Inferior parietal cortex (tissue), 1 donor: ENCODE results near the gene NHLH1.

Experiments used
- DNase-seq: peaks from one replicate; pipeline ENCODE4 v3.0.0-alpha.2; 2016; ENCODE audit errors: extremely low spot score

The NHLH1 gene

GRCh38 chr1:160366731-160367515, at the start of gene NHLH1:
TSS of gene NHLH1 (plus strand) at chr1:160367071. CDS start at chr1:160370732, 3,661 bp downstream.
- DNase-seq: no peak

- no peak for DNase-seq
Measured at GRCh38 chr1:160322831-160323230, 44.0 kb upstream of the NHLH1 start.

GRCh38 chr1:160325252-160325651, 41.6 kb upstream of the NHLH1 start:
- no peak for DNase-seq

GRCh38 chr1:160326418-160326817, 40.5 kb upstream of the NHLH1 start:
- DNase-seq: no peak

- DNase-seq: peak; percentile 61
Measured at GRCh38 chr1:160328184-160328583, 38.7 kb upstream of the NHLH1 start.

- no peak for DNase-seq
Measured at GRCh38 chr1:160330119-160330518, 36.8 kb upstream of the NHLH1 start.

- no peak for DNase-seq
Measured at GRCh38 chr1:160332516-160332915, 34.4 kb upstream of the NHLH1 start.

GRCh38 chr1:160338580-160338979, 28.3 kb upstream of the NHLH1 start:
- DNase-seq: no peak

GRCh38 chr1:160340146-160340545, 26.7 kb upstream of the NHLH1 start:
- DNase-seq: no peak

GRCh38 chr1:160340866-160341265, 26.0 kb upstream of the NHLH1 start:
- DNase-seq: no peak

GRCh38 chr1:160342526-160342925, 24.3 kb upstream of the NHLH1 start:
- no peak for DNase-seq

GRCh38 chr1:160342953-160343869, 23.7 kb upstream of the NHLH1 start, which contains the start of the genes COPA and NCSTN:
TSS of gene COPA (minus strand) at chr1:160343250. CDS start at chr1:160343170, 80 bp downstream.
TSS of gene NCSTN (plus strand) at chr1:160343383. CDS start at chr1:160343397, 14 bp downstream.
- DNase-seq: peak; percentile 97

- DNase-seq: no peak
Measured at GRCh38 chr1:160344241-160344640, 22.6 kb upstream of the NHLH1 start.

GRCh38 chr1:160344936-160345335, 21.9 kb upstream of the NHLH1 start:
- no peak for DNase-seq

GRCh38 chr1:160346463-160346862, 20.4 kb upstream of the NHLH1 start:
- no peak for DNase-seq

GRCh38 chr1:160346958-160347357, 19.9 kb upstream of the NHLH1 start:
- DNase-seq: no peak

GRCh38 chr1:160351629-160352028, 15.2 kb upstream of the NHLH1 start:
- no peak for DNase-seq

- no peak for DNase-seq
Measured at GRCh38 chr1:160352555-160352954, 14.3 kb upstream of the NHLH1 start.

- no peak for DNase-seq
Measured at GRCh38 chr1:160353223-160353622, 13.6 kb upstream of the NHLH1 start.

GRCh38 chr1:160354388-160354985, 12.4 kb upstream of the NHLH1 start:
- no peak for DNase-seq

- DNase-seq: no peak
Measured at GRCh38 chr1:160357286-160358002, 9.4 kb upstream of the NHLH1 start.
